ENCODE results near the gene SLIT2. TPM values are rescaled to one million over a fixed set of nuclear protein-coding genes. Genes with fewer than 3 reads are reported as not detected.

Gene SLIT2
- total RNA-seq, 1 donor from 2014 or later, result 6.0 TPM

- Histone ChIP-seq H3K27me3 (ENCODE audit: low read depth) (no peaks in the 10 kb centered on the region), H3K36me3 (no peaks in the 10 kb centered on the region), H3K4me3 (no peak overlapping the region), H3K4me1 (no peaks in the 10 kb centered on the region), H3K9me3 (replicated peaks) (no peaks in the 10 kb centered on the region), H3K27ac (replicated peaks) (no peak overlapping the region)
- no peak for DNase-seq
- intact Hi-C loops (cut with micrococcal nuclease), result no loop called here
- no peak for TF ChIP-seq CTCF (IDR thresholded peaks at IDR 0.05; ENCODE audit: borderline replicate concordance)
These were observed 20.2 kb downstream of the SLIT2 start for GRCh38 chr4:20271950-20272349.

DNA sequence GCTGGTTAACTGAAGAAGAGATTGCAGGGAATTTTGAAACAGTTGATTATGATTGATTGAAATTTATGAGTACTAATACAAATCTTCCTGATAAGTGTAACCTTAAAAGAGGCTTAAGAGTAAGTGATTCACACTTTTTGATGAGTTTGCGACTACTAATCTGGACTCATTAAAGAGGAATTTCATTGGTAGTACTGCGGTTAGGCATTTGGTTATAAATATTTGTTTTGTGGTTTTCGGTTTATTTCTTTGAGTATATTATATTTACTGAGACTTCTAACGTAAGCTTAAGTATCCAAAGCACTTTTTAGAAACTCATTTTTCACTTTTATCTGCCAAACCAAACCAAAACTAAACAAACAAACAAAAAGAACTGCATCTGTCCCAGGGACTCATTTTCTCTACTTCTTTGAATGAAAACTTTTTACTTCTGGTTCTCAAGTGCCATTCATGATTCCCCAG, 20.7 kb downstream of the SLIT2 start:
- no peak overlapping the region for H3K27ac ChIP-seq (replicated peaks)

GRCh38 chr4:20273793-20274192, 22.1 kb downstream of the SLIT2 start:
- no peak for TF ChIP-seq CTCF (IDR thresholded peaks at IDR 0.05; ENCODE audit: borderline replicate concordance)
- Histone ChIP-seq H3K9me3 (replicated peaks) (no peaks in the 10 kb centered on the region), H3K36me3 (no peaks in the 10 kb centered on the region), H3K4me1 (no peaks in the 10 kb centered on the region), H3K27me3 (ENCODE audit: low read depth) (no peaks in the 10 kb centered on the region), H3K4me3 (no peak overlapping the region), H3K27ac (replicated peaks) (no peak overlapping the region)
- no peak for DNase-seq
- intact Hi-C loops (cut with micrococcal nuclease), result no loop called here

More for the DNA sequence above, 20.7 kb downstream of the SLIT2 start:
- no peaks in the 10 kb centered on the region for H3K4me1 ChIP-seq
- no peaks in the 10 kb centered on the region for H3K36me3 ChIP-seq
- TF ChIP-seq CTCF (IDR thresholded peaks at IDR 0.05; ENCODE audit: borderline replicate concordance), result no peak
- DNase-seq, result no peak
- intact Hi-C loops (cut with micrococcal nuclease), result no loop called here
- no peaks in the 10 kb centered on the region for H3K27me3 ChIP-seq (ENCODE audit: low read depth)
- no peak overlapping the region for H3K4me3 ChIP-seq
- no peaks in the 10 kb centered on the region for H3K9me3 ChIP-seq (replicated peaks)

DNA sequence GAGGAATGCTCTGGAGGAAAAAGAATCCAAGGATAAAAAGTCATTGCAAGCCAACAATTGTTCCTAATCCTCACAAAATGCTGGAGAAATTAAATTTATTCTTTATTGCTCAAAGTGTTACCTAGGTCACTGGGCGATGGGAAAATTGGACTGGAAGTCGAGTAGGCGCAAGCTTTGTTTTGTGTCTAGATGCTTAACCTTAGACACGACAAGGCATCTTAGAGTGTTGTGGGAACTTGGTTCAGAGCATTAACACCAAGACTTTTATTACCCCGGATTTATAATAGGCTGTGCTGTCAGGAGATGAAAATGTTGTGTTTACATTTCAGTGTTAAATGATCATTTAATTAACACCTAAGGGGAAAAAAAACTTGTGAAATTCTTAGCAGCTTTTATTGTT, 25.1 kb downstream of the SLIT2 start:
- no peaks in the 10 kb centered on the region for H3K4me1 ChIP-seq
- H3K27me3 ChIP-seq (ENCODE audit: low read depth), result no peaks in the 10 kb centered on the region
- H3K36me3 ChIP-seq, result no peaks in the 10 kb centered on the region
- no peaks in the 10 kb centered on the region for H3K9me3 ChIP-seq (replicated peaks)
- intact Hi-C loops (cut with micrococcal nuclease), result no loop called here
- no peak for TF ChIP-seq CTCF (IDR thresholded peaks at IDR 0.05; ENCODE audit: borderline replicate concordance)
- no peak overlapping the region for H3K27ac ChIP-seq (replicated peaks)
- DNase-seq, result no peak
- no peak overlapping the region for H3K4me3 ChIP-seq

DNA sequence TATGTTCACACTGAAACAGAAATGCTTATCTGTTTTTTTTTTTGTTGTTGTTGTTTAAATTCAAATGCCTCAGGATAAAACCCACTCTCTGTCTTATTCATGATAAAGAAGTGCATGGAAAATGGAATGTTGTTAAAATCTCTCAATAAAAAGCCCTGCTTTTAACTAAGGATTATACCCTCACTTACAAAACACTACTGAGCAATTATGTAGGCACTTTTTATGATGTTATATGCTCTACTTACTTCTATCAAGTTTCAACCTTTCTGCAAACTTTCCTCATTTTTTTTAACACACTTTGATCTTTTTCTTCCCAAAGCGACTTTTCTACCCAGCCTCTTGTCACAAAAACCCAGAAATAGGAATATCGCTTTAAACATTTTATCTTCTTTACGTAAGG, 26.5 kb downstream of the SLIT2 start:
- Histone ChIP-seq H3K4me1 (no peaks in the 10 kb centered on the region), H3K36me3 (no peaks in the 10 kb centered on the region), H3K27ac (replicated peaks) (no peak overlapping the region), H3K4me3 (no peak overlapping the region), H3K27me3 (ENCODE audit: low read depth) (no peaks in the 10 kb centered on the region), H3K9me3 (replicated peaks) (no peaks in the 10 kb centered on the region)
- intact Hi-C loops (cut with micrococcal nuclease), result no loop called here
- TF ChIP-seq CTCF (IDR thresholded peaks at IDR 0.05; ENCODE audit: borderline replicate concordance), result no peak
- no peak for DNase-seq

GRCh38 chr4:20279381-20279780, 27.7 kb downstream of the SLIT2 start:
- TF ChIP-seq CTCF (IDR thresholded peaks at IDR 0.05; ENCODE audit: borderline replicate concordance), result no peak
- Histone ChIP-seq H3K27ac (replicated peaks) (no peak overlapping the region), H3K36me3 (no peaks in the 10 kb centered on the region), H3K4me1 (no peaks in the 10 kb centered on the region), H3K4me3 (no peak overlapping the region), H3K9me3 (replicated peaks) (no peaks in the 10 kb centered on the region), H3K27me3 (ENCODE audit: low read depth) (no peaks in the 10 kb centered on the region)
- no peak for DNase-seq
- intact Hi-C loops (cut with micrococcal nuclease), result no loop called here

All from left ventricle myocardium inferior (tissue), 1 donor.